ENCODE data around the gene CWC27. TPM values are rescaled to one million over a fixed set of nuclear protein-coding genes. Genes with fewer than 3 reads are reported as not detected.
"Not testable (repeated sequence)": the region's sequence is repeated elsewhere in the genome, so short reads cannot be mapped to it uniquely, and the experiment has no call there.

CWC27 gene
- polyA plus RNA-seq, 1 donor: 38.6 TPM

DNA sequence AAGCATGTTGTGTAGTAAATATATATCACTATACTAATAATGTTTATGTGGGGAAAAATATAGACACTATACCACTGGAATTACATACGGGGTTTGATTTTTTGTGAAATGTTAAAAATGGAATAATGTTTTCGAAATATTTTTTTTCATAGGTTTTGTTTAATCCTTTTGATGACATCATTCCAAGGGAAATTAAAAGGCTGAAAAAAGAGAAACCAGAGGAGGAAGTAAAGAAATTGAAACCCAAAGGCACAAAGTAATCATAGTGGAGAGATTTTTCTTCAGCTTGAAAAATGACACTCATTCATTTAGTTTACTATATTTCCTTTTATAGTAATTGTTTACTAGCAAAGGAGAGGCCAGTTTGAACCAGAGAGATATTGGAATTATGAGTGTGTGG lies 17.6 kb downstream of the CWC27 start:
- no peak for DNase-seq

DNA sequence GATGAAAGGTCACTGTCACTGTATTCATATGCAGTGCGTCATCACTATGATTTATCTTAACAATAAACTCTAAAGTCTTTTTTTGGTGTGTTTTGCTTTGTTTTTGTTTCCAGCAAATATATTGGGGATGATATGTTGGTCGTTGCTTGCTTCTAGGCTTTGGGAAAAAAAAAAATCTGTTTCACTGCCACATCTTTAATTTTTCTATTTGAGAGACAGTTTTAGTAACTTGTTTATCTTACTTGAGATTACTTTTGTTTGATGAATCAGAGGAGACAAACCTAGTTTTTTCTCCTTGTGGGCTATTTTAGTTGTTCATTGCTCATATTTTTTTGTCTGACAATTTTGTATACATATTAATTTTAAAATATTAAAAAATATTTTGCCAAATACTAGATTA lies 19.4 kb downstream of the CWC27 start:
- DNase-seq: no peak

DNA sequence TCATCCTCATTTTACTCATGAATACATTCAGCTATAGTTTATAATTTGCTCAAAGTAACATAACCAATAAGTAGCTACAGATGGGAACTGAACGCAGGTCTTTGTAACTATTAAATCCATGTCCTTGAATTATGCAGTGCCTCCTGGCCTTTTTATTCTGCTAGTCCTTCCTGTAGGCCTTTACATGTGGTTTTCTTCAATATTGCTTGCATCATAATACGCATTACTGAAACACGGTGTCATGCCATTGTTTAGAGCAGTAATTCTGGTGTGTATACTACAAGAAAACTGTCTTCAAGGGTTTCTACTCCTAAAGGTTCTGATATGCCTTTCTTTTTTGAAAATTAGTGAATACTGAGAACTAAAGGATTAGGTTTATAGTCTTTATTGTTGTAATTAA lies 20.7 kb downstream of the CWC27 start:
- no peak for DNase-seq

DNA sequence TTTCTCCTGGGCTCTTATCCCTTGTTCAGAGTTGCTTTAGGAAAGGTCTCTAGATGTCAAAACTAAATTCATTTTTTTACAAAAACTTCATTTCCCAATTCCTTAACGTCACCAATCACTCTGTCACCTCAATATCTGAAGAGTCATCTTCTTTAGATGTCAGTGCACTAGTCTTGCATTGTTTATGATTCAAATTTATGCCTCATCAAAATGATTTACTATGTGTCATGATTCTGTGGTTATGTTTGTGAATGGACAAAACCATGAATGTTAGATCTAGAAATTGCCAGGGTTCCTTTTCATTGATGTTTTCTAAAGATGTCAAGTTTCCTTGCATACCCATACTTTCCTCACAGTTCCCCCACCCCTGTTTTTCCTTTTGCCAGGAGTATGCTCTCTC lies 21.5 kb downstream of the CWC27 start:
- DNase-seq: no peak

DNA sequence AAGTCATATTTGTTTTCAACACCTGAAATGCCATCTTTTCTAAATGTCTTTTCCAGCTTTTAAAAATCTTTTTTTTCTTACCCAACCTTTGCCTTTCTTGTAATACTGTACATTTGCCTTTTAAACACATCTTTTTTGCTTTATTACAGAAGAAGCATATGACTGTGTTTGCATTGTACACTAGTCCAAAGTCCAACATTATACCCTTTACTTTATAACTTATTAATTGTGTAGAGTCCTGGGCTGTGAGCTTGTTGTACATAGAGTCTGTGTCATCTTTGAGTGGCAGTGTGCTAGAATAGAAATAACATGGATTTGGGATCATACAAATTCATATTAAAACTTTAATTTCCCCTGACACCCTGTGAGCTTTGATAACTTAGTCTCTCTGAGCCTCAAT lies 23.7 kb downstream of the CWC27 start:
- DNase-seq: no peak

DNA sequence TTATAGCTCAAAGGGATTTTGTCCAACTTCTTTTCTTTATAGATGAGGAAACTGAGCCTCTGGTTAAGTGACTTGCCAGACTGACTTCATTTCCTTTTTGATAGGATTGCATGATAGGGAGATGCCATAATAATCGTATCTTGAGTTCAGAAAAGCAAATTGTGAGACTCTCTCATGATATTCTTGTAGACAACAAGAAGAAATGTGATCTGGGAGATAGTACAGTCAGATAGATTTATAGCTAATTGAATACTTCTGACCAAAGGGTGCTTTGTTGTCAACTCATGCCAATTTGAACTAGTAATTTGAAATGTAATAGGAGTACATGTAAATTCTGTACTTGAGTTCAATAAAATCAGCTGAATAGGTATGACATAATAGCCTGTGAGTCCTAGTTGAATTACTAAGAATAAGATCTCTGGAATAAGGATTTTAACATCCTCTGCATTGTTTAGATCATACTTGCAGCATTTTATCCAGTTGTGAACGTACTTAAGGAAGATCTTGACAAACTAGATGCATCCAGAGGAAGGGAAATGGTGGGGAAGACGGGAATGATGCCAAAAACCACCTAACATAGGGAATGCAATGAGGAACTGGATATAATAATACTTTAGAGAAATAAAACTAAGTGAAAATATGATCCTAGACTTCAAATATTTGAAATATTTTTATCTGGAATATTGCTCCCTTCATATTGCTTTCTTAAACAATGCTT lies 25.5 kb downstream of the CWC27 start:
- DNase-seq: no peak

DNA sequence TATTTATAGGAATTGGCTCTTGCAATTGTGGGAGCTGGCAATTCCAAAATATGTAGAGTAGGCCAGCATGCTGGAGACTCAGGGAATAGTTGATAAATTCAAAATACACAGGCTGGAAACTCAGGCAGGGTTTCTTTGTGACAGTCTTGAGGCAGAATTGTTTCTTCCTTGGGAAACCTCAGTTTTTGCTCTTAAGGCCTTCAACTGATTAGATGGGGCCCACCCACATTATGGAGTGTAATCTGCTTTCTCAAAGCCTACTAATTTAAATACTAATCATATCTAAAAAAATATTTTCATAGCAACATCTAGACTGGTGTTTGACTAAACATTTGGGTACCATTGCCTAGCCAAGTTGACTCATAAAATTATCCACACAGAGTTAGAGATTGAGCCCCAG lies 27.6 kb downstream of the CWC27 start:
- DNase-seq: no peak

DNA sequence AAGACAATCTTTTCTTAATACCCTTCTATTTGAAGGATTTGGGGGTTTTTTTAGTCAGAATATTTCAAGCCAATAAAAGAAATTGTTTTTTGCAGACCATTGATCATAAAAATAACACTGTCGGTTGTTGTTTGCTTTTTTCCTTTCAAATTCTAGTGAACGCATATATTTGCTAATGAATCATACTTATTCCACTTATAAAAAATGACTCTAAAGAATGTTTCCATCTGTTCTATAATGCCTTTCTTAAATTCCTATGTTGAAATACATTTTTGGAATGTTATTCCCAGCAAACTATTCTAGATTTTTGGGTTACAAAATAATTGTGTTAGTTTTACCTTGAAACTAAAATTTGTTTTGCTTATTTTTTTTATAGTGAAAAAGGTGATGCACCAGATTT lies 32.2 kb downstream of the CWC27 start:
- no peak for DNase-seq

DNA sequence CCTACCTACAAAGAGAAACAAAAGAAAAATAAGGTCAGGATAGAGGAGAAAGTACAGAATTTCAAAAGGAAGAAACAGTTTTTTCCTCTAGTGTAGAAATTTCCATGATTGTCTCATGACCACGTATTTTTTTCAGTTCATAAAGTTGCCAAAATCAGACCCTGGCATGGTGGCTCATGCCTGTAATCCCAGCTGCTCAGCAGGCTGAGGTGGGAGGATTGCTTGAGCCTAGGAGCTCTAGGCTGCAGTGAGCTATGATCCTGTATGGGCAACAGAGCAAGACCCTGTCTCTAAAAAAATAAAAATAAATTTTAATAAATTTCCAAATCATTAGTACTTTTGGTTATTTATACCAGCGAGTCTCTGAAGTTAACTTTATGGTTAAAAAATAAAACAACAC lies 37.8 kb downstream of the CWC27 start:
- DNase-seq: no peak

DNA sequence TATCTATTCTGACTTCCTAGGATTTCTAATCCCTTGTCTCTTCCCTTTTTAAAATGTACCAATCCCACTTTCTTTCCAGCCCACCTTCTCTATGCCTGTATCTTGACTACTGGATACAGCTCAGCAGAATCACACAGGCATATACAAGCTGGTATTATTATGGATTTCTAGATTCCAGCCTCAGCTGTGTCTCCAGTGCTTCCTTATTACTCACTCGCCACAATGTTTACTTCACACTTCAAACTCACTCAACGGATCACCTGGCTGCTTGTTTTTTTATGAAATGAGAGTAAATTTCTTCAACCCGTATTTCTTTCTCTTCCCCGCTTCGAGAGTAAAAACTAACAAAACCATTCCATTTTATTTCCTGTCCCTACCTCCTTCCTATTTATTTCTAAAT lies 38.8 kb downstream of the CWC27 start:
- no peak for DNase-seq

DNA sequence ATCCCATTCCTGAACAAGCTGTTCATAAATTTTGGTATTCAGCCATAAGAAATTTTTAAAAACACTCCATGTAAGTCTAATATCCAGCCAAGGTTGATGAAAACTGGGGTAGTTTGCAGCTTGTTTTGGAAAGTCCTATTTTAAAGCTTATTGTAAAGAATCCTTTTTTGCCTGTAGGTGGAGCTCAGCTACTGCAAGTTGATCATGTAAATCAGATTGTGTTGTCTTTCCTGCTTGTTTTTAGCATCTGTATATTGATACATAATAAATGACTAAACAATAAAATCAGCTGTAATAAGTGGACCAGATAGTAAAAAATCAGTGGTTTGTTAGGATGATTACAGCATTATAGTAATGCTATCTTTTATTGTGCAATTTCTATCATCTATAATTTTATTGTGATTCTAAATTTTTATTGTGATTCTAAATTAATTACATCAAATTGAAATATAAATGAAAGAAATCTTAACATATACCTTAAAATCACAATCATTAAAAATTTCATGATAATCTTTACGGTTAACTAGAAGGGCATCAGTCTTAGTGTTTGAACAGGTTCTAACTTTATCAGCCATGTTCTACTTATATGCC lies 42.4 kb downstream of the CWC27 start:
- peak; percentile 40 for DNase-seq

DNA sequence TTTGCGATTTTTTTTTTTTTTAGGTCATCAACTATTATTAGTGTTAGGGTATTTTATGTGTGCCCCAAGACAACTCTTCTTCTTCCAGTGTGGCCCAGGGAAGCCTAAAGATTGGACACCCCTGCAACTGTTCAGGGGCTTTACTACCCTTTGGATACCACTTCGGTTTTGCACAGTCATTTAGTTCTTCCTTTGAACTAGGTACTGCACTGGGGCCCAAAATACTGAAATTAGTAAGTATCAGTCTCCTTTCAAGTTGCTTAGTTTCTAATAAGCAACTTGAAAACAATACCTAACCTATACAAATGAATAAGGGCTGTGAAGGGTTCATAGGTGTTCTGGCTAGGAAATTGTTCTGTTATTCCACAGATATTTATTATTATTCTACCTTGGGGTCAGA lies 45.3 kb downstream of the CWC27 start:
- DNase-seq: no peak

DNA sequence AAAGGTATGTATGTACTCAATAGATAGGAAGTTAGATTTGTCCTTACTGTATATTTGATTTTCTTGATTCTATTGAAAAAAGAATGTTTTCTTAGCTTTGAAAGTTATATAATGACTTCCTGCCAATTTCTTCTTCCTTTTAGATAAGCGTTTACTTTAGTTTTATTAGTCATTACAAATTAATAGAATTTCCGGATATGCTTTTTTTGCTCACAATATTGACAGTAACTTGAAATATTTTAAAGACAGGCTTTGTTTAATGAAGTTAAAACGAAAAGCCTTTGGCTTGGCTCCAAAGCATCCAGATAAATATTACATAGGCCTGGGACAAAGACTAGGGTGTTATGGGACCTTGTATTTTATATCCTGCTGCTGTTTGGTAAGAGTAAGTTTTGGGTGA lies 49.5 kb downstream of the CWC27 start:
- DNase-seq: no peak

DNA sequence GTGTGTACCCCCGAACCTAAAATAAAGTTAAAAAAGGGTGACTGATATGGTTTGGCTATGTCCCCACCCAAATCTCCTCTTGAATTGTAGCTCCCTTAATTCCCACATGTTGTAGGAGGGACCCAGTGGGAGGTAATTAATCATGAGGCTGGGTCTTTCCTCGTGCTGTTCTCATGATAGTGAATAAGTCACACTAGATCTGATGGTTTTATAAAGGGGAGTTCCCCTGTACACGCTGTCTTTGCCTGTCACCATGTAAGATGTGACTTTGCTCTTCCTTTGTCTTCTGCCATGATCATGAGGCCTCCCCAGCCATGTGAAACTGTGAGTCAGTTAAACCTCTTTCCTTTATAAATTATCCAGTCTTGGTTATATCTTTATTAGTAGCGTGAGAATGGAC lies 50.6 kb downstream of the CWC27 start:
- not testable (repeated sequence) for DNase-seq

DNA sequence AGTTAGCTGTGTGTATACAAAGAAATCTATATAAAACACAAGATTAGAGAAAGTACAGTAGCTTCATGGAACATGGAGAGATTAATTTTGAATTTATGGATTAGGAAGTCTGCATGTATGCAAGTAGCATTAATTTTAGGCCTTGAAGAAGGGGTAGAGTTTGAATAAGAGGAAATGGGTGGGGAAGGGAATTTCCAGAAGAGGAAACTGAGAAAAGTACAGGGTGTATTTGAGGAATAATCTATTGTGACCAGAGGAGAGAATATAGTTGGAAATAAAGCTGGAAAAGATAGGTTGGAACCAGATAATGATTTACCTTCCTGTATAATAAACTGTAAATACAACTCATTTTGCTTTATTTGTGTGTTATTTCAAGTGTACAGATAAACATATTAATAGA lies 53.6 kb downstream of the CWC27 start:
- no peak for DNase-seq

DNA sequence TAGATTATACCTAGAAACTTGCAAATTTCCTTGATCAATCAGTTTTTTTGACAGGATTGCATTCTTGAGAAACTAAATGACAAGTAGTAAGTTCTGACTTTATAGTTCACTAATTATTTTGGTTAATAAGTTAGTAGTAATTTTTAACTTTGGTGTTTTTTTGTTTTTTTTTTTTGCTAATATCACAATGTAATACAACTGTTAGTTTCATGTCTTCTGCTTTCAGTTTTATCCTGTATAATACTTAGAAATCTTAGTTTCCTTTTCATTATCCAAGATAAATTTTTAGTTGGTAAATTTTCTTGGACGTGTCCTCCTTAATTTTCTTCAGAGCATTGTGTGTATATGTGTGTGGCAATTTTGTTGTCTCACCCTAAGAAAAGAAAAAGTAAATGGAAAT lies 57.8 kb downstream of the CWC27 start:
- DNase-seq: no peak

DNA sequence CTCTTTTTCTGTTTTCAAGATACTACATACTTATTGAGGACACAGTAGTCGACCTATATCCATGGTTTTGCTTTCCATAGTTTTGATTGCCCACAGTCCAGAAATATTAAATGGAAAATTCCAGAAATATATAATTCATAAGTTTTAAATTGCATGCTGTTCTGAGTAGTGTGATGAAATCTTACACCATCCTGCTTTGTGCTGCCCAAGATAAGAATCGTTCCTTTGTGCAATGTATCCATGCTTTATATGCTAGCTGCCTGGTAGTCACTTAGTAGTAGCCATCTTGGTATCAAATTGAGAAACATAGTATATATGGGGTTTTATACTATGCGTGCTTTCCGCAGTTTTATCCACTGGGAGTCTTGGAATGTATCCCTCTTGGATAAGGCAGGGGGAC lies 59.0 kb downstream of the CWC27 start:
- no peak for DNase-seq

DNA sequence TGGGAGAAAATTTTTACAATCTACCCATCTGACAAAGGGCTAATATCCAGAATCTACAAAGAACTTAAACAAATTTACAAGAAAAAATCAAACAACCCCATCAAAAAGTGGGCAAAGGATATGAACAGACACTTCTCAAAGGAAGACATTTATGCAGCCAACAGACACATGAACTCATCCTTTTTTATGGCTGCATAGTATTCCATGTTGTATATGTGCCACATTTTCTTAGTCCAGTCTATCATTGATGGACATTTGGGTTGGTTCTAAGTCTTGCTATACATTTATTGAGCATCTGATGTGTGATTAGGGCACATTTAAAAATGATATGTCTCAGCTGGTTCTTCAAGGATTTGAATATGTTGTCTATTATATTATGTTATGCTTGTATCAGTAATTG lies 61.9 kb downstream of the CWC27 start:
- DNase-seq: not testable (repeated sequence)

DNA sequence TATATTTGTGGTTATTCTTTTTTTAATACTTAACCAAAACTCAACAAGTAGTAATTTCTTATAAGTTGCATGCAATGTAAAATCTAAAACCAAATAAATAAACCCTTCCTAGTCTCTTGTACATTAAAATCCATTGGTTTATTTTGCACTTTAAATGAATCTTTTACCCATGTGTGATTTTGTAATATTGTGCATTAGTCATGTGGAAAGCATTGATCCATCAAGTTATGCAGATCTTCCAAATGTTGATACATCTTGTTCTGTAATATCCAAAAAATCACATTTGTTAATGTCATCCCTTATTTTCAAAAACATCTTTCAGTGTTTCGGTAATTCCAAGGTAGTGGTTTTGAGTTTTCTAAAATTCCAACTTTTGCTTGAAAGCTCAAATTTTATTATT lies 63.3 kb downstream of the CWC27 start:
- DNase-seq: no peak

DNA sequence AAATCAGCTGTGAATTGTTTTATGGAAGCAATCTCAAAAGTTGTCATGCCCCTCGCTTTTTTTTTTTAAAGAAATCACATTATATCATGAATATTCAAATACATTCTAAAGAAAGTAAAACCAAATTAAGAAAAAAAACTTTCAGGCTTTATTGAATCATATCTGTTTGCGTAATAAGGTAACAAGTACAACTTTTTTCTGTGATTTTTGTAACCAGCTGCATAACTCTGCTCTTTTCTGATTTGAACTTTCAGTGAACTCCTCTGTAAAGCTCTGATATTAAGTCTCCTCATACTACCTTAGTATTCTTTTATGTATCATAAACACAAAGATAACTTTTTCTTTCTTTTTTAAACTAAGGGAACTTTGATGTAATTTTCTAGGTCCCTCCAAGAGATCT lies 65.3 kb downstream of the CWC27 start:
- DNase-seq: no peak

DNA sequence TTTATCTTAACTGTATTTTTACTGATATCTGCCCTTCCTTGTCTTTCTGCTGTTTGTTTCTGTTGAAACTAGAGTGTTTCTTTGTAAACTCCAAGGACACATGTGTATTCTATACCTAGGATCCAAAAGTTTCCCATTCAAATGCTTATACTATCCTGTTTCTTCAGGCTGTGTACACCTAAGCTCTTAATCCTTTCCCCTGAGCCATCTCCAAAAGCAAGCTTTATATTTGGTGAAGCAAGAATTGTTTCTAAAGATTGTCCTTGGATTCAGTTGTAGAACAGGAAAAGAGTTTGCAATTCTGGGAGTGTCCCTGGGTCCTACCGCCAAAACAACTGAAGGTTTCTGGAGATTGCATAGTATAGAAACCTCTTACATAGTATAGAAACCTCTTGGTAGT lies 65.9 kb downstream of the CWC27 start:
- no peak for DNase-seq

DNA sequence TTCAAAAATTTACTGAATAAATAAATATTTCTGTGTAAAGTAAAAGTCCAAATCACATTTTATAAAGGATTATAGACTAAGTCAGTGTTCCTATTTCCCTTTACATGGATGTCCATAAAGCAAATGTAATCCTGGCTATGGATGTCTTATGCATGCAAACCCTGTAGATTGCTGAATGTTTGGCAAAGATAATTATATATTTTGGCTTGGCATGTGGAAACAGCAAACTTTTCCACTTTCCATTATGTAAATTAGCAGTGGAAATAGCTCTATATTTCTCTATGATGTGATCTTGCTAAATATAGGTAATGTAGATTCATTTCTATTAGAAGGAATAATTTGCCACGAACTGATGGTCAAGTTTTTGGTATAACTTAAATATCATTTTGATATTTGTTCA lies 66.5 kb downstream of the CWC27 start:
- no peak for DNase-seq

DNA sequence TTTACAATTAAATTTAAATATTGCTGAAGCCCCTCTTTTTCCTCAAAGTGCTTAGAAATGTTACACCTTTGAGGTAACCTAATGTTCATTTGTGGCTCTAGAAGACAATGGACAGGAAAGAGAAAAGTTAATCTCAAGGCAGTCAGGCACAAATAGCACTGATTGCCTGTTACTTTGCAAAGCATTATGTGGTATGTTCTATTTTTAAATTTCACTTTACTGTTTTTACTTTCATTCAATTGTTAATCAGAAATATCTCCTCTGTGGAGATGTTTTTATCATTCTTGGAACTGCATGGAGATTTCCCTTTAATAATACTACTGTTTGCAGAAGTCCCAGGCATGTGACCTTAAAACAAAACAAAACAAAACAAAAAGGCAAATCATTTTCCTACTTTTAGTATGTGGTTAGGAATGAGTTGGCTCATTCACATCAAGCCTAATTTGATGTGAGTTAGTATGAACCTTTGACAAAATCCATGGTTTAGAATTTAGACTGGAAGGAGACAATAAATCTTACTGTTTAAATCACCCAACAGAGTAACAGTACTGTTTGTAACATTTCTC lies 67.5 kb downstream of the CWC27 start:
- no peak for DNase-seq

DNA sequence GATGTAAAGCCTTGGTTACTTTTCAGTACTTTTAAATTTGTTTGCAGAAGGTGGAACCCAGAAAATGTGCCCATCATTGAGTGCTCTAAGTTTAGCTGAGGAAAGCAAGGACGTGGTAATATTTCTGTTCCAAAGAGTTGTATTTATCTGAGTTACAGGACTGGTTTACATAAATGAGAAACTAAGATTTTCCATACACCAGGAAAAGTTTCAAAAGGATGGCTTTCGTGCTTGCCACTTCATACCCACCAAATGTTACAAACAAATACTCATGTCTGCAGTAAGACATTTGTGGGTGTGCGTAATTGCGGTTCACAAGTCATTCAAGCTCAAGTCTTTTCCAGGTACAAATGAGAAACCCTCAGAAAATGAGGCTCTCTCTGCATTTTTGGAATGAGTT lies 68.1 kb downstream of the CWC27 start:
- DNase-seq: no peak

All from left kidney (tissue), 2 donors.